Measurements from ENCODE around the gene CLIP1. TPM values are rescaled to one million over a fixed set of nuclear protein-coding genes. Genes with fewer than 3 reads are reported as not detected.

Gene CLIP1
- total RNA-seq, 2 experiments from 2014 or later: 53.9 to 58.6 TPM

DNA sequence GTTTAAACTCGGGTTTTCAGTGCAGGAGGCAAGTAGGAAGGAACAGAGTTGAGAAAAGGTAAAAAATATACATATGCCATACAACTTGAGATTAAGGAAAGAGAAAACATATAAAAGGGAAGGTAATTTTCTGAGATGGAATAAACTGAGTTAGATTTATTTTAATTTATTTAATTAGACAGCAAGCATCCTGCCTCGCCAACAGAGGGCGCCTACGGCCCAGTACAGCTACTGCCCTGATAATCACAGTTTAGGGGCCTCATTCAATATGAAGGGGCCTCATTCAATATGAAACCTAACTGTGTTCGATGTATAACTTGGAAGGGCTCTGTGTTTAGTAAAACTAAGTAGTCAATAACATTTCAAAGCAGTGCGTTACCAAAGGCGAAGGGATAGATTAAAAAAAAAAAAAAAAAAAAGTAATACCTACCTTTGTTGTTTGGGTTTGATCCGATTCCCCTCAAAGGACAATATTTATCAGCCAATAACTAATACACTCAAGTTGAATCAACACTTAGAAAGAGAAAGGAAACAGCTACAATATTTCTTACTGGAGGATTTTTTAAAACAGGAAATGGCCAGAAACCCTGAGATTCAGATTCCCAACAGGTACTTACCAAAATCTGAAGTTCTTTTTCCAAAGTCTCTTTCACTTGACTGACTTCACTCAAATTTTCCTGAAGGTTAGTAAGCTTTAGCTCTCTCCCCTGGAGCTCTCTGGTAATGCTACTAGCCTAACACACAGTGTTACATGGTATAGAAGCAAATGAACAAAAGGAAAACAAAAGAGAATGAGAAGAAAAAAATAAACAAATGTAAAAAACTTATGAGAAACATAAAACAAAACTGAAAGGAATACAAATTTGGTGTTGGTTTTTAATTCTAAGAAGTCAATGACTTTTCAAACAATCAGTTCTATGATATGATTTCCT is 86.2 kb downstream of the CLIP1 start:
- peak; percentile 76 for DNase-seq
- peak overlapping the region; percentile 73 for H3K27ac Mint-ChIP-seq
- intact Hi-C loops (cut with DNase I, micrococcal nuclease): loop anchor here in 1 of 2 experiments (1.0 kb wide), 1 partner anchor 135 kb away; no protein-coding TSS in a partner anchor
- peaks cover 12% of the 10 kb centered on the region for H3K4me1 Mint-ChIP-seq
- ATAC-seq: no peak
- no peaks in the 10 kb centered on the region for H3K27me3 Mint-ChIP-seq
- POLR2A ChIA-PET: no interaction called here
- peaks cover 30% of the 10 kb centered on the region for H3K36me3 Mint-ChIP-seq (ENCODE audit: low read depth)
- H3K4me3 Mint-ChIP-seq: no peak overlapping the region
- H3K9me3 Mint-ChIP-seq (ENCODE audit: low read depth): no peaks in the 10 kb centered on the region
- CTCF ChIA-PET: interaction anchor here (0.6 to 3.3 kb wide), 19 partner anchors 11 to 165 kb away, joined by 3 to 26 read pairs (median 4); no protein-coding TSS in a partner anchor

DNA sequence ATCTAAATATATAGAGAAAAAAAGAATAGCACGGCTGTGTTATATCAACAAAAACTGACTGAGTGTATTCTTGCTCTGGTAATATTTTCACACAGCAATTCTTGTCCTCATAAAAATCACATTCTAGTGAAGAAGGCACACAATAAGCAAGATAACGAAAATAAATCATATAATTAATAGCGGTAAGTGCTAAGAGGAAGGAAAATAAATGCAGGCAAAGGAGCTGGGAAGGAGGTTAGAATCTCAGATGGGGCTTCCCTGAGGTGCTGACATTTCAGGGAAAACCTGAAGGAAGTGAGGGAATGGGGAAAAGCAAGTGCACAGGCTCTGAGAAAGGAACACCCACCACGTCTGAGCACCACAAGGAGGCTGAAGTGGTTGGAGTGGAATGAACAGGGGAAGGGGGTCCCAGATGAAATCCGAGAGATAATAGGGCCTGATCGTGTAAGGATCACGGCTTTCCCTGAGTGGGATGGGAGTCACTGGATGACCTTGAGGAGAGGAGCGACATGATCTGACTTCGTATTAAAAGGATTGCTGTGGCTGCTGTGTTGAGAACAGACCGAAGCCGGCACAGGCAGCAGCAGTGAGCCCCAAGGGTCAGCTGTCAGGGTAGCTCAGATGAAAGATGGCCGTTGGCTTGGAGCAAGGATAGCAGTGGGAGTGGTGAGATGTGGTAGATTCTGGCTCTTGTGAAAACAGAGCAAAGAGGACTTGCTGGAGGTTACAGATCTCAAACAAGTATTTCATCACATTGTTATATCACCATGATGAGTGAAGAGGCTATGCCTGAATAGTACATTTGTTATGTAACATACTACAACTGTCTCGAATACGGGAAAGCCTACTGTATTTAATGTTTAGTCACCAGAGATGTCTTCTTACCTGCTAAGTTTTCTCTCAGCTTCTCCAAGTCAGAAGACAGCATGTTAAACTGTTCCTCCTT is 89.1 kb downstream of the CLIP1 start:
- ChIA-PET CTCF (interaction anchor here (0.6 to 2.4 kb wide), 8 partner anchors 21 to 266 kb away, joined by 3 to 11 read pairs (median 4); no protein-coding TSS in a partner anchor), POLR2A (no interaction called here)
- DNase-seq (no peak), ATAC-seq (no peak)
- intact Hi-C loops (cut with DNase I, micrococcal nuclease): no loop called here
- no peaks in the 10 kb centered on the region for H3K27me3 Mint-ChIP-seq
- H3K27ac Mint-ChIP-seq: peak overlapping the region; percentile 14
- H3K4me1 Mint-ChIP-seq: peaks cover 12% of the 10 kb centered on the region
- no peak overlapping the region for H3K4me3 Mint-ChIP-seq
- H3K9me3 Mint-ChIP-seq (ENCODE audit: low read depth): no peaks in the 10 kb centered on the region
- peaks cover 22% of the 10 kb centered on the region for H3K36me3 Mint-ChIP-seq (ENCODE audit: low read depth)

DNA sequence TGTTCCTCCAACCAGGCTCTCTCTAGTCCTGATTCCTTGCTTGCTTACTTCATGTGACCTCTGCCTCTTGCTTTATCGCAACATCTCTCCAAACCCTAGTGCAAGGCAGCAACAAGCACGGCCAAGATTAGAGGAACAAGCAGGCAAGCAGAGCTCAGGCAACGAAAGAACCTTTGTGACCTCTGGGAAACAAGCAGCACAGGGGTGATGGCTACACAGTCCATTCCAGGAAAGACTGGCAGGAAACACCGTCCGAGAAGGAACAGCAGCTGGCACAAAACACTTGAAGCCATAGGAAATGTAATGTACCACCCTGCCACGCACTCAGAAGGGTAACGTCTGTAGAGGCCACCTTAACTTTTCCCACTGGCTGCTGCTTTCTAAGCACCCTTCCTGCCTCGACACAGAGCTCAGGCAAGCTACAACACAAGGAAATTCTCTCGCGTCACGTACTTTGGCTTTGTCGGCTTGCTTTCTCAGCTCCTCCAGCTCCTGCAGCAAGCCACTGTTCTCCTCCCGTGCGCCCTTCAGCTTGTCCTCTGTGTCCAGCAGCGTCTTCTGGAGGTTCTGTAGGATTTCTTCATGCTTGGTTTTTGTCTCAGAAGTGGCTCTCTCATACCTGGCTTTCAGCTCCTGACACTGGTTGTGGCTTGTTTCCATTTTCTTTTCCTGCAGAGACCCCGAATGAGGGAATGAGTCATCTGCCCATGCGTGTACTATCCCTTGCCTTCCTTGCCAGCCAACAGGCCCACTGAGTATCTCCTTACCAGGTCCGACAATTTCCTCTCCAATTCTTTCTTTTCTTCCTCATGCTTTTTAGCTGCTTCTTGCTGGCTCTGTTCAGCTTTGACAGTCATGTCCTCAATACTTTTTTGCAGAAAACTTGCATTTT is 94.7 kb downstream of the CLIP1 start:
- H3K27me3 Mint-ChIP-seq: no peaks in the 10 kb centered on the region
- H3K4me1 Mint-ChIP-seq: peaks cover 21% of the 10 kb centered on the region
- H3K27ac Mint-ChIP-seq: peak overlapping the region; percentile 40
- ATAC-seq (no peak), DNase-seq (no peak)
- peaks cover 20% of the 10 kb centered on the region for H3K36me3 Mint-ChIP-seq (ENCODE audit: low read depth)
- CTCF ChIA-PET: interaction anchor here (0.7 to 1.7 kb wide), 6 partner anchors 10 to 72 kb away, joined by 4 to 7 read pairs (median 6); no protein-coding TSS in a partner anchor
- H3K9me3 Mint-ChIP-seq (ENCODE audit: low read depth): no peaks in the 10 kb centered on the region
- intact Hi-C loops (cut with DNase I, micrococcal nuclease): no loop called here
- H3K4me3 Mint-ChIP-seq: no peak overlapping the region
- POLR2A ChIA-PET: interaction anchor here (0.6 kb wide), 2 partner anchors 83 to 866 kb away, joined by 3 read pairs; no protein-coding TSS in a partner anchor

DNA sequence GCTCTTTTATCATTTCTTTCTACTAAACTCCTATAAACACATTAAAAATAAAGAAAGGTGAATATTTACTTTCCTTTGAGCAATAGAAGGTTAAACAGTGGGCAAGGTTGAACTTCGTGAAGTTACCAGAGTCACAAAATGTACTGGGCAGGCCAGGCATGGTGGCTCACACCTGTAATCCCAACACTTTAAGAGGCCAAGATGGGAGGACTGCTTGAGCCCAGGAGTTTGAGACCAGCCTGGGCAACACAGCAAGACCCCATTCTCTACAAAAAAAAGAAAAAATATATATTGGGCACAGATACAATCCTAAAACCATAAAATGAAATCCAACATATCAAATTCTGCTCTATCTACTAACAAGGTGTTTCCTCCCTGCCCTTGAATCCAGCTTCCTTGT is 95.5 kb downstream of the CLIP1 start:
- POLR2A ChIA-PET: no interaction called here
- Mint-ChIP-seq H3K27ac (peak overlapping the region; percentile 73), H3K4me3 (no peak overlapping the region), H3K4me1 (peaks cover 21% of the 10 kb centered on the region), H3K9me3 (ENCODE audit: low read depth) (no peaks in the 10 kb centered on the region), H3K27me3 (no peaks in the 10 kb centered on the region), H3K36me3 (ENCODE audit: low read depth) (peaks cover 24% of the 10 kb centered on the region)
- CTCF ChIA-PET: interaction anchor here (1.2 to 1.7 kb wide), 5 partner anchors 9 to 73 kb away, joined by 4 to 7 read pairs (median 7); no protein-coding TSS in a partner anchor
- no peak for ATAC-seq
- intact Hi-C loops (cut with DNase I, micrococcal nuclease): no loop called here
- no peak for DNase-seq

DNA sequence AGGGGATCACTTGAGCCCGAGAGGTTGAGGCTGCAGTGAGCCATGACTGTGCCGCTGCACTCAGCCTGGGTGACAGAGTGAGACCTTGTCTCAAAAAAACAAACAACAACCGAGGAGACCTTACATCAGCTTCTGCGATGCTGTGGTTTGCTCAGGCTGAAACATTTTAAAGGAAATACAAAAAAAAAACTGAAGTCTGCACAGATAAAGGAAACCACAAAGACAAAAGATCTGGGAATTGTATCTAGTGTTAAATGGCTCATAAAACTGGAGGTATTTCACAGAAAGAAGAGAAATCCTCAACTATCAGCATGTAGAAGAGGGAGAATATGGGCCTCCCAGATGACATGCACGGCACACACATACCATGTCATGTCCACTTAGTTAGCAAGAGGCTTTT is 95.9 kb downstream of the CLIP1 start:
- Mint-ChIP-seq H3K27ac (peak overlapping the region; percentile 73), H3K4me3 (no peak overlapping the region), H3K36me3 (ENCODE audit: low read depth) (peaks cover 24% of the 10 kb centered on the region), H3K4me1 (peaks cover 21% of the 10 kb centered on the region), H3K9me3 (ENCODE audit: low read depth) (no peaks in the 10 kb centered on the region), H3K27me3 (no peaks in the 10 kb centered on the region)
- ATAC-seq: peak; percentile 36
- CTCF ChIA-PET: interaction anchor here (1.6 to 1.7 kb wide), 3 partner anchors 9 to 32 kb away, joined by 6 to 7 read pairs (median 7); no protein-coding TSS in a partner anchor
- POLR2A ChIA-PET: no interaction called here
- peak; percentile 9 for DNase-seq
- intact Hi-C loops (cut with DNase I, micrococcal nuclease): no loop called here

DNA sequence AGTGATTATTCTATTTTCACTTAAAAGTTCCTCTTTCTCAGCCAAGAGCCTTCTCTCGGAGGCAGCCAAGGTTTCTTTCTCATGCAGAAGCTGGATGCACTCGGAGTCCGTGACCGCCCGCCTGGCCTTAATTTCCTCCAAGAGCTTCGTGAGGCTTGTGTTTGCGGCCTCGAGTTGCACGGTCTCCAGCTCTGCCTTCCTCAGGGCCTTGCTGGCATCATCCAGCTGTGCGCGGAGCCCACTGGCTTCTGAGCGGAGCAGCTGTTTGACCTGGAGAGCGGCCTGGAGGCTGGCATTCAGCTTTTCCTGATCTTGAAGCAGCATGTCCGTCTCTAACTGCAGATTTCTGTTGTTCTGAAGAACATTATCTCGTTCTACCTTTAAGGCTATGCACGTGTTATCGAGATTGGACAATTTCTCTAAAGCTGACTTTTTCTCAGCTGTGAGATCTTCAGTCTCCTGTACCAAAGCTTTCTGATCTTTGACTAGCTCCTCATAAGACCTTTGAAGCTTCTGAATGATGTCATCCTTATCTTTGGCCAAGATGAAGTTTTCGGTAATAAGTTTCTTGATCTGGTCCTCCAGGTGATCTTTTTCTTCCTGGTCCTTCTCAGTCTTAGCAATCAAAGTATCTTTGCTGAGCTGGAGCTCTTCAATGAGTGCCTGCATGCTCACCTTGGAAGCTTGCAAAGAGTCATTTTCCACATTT is 99.0 kb downstream of the CLIP1 start:
- no peak overlapping the region for H3K27ac Mint-ChIP-seq

DNA sequence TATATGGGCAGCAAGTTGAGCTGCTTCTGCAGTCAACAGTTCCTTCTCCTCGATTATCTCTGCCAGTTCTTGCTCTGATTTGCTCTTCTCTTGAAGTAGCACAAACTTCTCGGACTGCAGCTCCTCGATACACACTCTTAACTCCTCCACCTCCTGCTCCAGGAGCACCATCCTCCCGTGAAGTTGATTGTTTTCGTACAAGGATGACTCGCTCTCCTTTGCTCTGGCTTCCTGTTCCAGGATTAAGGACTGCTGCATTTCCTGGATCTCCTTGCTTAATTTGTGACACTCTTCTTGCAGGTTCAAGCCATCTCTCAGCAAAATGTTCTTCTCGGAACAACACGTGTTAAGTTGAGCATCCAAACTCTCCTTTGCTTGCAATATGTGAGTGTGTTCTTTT is 100.0 kb downstream of the CLIP1 start:
- H3K9me3 Mint-ChIP-seq (ENCODE audit: low read depth): no peaks in the 10 kb centered on the region
- no peak for ATAC-seq
- intact Hi-C loops (cut with DNase I, micrococcal nuclease): no loop called here
- no peak overlapping the region for H3K4me3 Mint-ChIP-seq
- H3K4me1 Mint-ChIP-seq: peaks cover 13% of the 10 kb centered on the region
- no peaks in the 10 kb centered on the region for H3K27me3 Mint-ChIP-seq
- H3K36me3 Mint-ChIP-seq (ENCODE audit: low read depth): peaks cover 26% of the 10 kb centered on the region
- no peak overlapping the region for H3K27ac Mint-ChIP-seq
- ChIA-PET POLR2A (no interaction called here), CTCF (interaction anchor here (0.8 to 2.2 kb wide), 3 partner anchors 13 to 32 kb away, joined by 5 to 20 read pairs (median 9); no protein-coding TSS in a partner anchor)
- no peak for DNase-seq

More for the DNA sequence above, 99.0 kb downstream of the CLIP1 start:
- Mint-ChIP-seq H3K4me1 (peaks cover 21% of the 10 kb centered on the region), H3K27me3 (no peaks in the 10 kb centered on the region), H3K9me3 (ENCODE audit: low read depth) (no peaks in the 10 kb centered on the region), H3K36me3 (ENCODE audit: low read depth) (peaks cover 29% of the 10 kb centered on the region), H3K4me3 (no peak overlapping the region)
- intact Hi-C loops (cut with DNase I, micrococcal nuclease): no loop called here
- no peak for ATAC-seq
- ChIA-PET CTCF (interaction anchor here (0.6 to 2.2 kb wide), 8 partner anchors 9 to 1039 kb away, joined by 3 to 20 read pairs (median 4); partner anchors contain the start of gene DIABLO), POLR2A (interaction anchor here (0.6 kb wide), 1 partner anchor 84 kb away, joined by 4 read pairs; no protein-coding TSS in a partner anchor)
- DNase-seq: no peak

DNA sequence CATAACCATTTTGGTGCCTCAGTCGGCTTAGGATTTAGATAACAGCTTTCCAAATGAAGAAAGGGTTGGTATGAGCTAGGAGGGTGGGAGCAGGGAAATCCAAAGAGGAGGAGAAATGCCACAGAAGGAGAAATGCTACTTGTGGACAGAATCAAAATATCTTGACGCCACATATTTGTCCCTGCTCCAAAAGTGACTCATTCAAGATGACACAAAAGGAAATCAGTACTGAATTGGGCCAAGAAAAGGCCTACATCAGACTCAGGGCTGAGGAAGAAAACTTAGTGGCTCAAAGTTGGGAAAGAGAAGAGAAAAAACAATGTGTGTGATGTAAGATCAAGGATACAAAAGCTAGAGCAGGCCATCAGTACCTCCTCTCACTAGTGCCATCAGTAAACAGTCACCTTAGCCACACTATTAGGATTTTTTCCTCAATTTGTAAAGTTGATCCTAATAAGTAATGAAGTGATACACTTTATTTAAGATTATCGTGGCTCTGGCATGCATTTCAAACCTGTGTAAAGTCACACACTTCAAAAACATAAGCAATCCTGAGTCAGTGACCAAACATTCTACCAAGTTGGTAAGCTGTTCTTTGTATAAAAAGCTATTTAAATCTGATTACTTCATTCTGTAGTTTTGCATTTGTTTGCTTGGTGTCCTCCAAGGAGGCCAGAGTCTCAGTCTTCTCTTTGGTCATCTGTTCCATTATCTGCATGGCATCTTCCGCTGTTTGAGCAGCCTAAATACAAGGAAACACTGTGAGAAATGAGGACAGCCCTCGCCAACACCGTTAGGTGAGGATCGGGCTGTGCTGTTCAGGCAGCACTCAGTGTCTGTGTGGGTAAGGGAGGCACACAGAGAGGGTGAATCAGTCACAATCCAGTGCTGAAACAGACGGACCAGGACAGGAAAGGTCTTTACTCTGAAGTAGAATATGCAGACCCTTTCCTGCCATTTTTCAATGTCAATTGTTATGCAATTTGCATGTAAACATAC is 103.6 kb downstream of the CLIP1 start:
- intact Hi-C loops (cut with DNase I, micrococcal nuclease): no loop called here
- ATAC-seq: no peak
- no peaks in the 10 kb centered on the region for H3K9me3 Mint-ChIP-seq (ENCODE audit: low read depth)
- no peak for DNase-seq
- ChIA-PET POLR2A (no interaction called here), CTCF (interaction anchor here (0.6 to 2.0 kb wide), 5 partner anchors 9 to 153 kb away, joined by 3 to 6 read pairs (median 4); no protein-coding TSS in a partner anchor)
- no peak overlapping the region for H3K4me3 Mint-ChIP-seq
- H3K36me3 Mint-ChIP-seq (ENCODE audit: low read depth): peaks cover 28% of the 10 kb centered on the region
- no peak overlapping the region for H3K27ac Mint-ChIP-seq
- no peaks in the 10 kb centered on the region for H3K27me3 Mint-ChIP-seq
- no peaks in the 10 kb centered on the region for H3K4me1 Mint-ChIP-seq

DNA sequence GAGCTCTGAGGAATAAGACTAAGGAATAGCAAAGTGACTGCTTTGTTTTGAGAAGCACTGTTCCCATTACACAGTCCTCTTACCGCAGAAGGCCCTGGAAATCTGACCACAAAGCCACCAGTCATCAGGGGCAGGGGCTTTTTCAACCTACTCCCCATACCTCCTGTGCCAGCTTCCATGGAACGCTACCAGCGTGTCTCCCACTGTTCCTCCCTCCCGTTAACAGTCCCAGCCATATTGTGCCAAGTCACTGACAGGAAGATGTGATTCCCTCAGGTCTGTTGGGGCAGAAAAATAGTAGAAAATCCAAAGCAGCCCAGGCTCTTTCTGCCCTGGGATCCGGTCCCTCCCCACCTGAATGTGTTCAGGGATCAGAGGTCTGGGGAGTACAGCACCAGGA is 109.5 kb downstream of the CLIP1 start:
- intact Hi-C loops (cut with DNase I, micrococcal nuclease): no loop called here
- no peak for ATAC-seq
- ChIA-PET CTCF (interaction anchor here (1.5 to 2.0 kb wide), 2 partner anchors 21 to 23 kb away, joined by 5 read pairs; no protein-coding TSS in a partner anchor), POLR2A (no interaction called here)
- Mint-ChIP-seq H3K9me3 (ENCODE audit: low read depth) (no peaks in the 10 kb centered on the region), H3K27ac (no peak overlapping the region), H3K4me1 (no peaks in the 10 kb centered on the region), H3K4me3 (no peak overlapping the region), H3K27me3 (no peaks in the 10 kb centered on the region), H3K36me3 (ENCODE audit: low read depth) (peaks cover 17% of the 10 kb centered on the region)
- no peak for DNase-seq

Measured in activated CD4-positive, alpha-beta T cell treated with anti-CD3 and anti-CD28 coated beads for 36 hours (primary cell).